GM13977 (cell line): ENCODE results near the gene GRIN2C.

Experiments
- DNase-seq: peaks from one replicate; pipeline ENCODE4 v3.0.0; 2012; ENCODE audit warnings: low spot score
- CTCF ChIP-seq: IDR thresholded peaks from 2 replicates; pipeline ENCODE4 v1.5.1; 2012; ENCODE audit warnings: mild to moderate bottlenecking, control low read depth; ENCODE audit not compliant: insufficient read depth; ENCODE audit errors: extremely low read depth, missing control alignments
- in situ Hi-C: fragments of 300-500 bp; cut with MboI; formaldehyde crosslinking; loops from one replicate; pipeline ENCODE4 v1.12.0; 2022; ENCODE audit warnings: low sequenced_read_pairs, low pct_unique_long_range_greater_than_20kb, mixed read lengths, inconsistent platforms; ENCODE audit not compliant: unreplicated experiment

GRIN2C gene

GRCh38 chr17:74815550-74816370 lies 43.9 kb downstream of the GRIN2C start:
- TF ChIP-seq CTCF: peak; percentile 29
- DNase-seq: no peak

GRCh38 chr17:74815067-74815466 lies 44.6 kb downstream of the GRIN2C start:
- no peak for DNase-seq
- no peak for TF ChIP-seq CTCF
- in situ Hi-C loops: no loop called here

More at GRCh38 chr17:74815550-74816370, 43.9 kb downstream of the GRIN2C start:
- in situ Hi-C loops: no loop called here

GRCh38 chr17:74814453-74814852 lies 45.2 kb downstream of the GRIN2C start:
- DNase-seq: no peak
- in situ Hi-C loops: no loop called here
- no peak for TF ChIP-seq CTCF

- in situ Hi-C loops: no loop called here
- DNase-seq: no peak
These were observed 47.3 kb downstream of the GRIN2C start for GRCh38 chr17:74812109-74813009.

GRCh38 chr17:74810699-74811485 lies 48.8 kb downstream of the GRIN2C start:
- TF ChIP-seq CTCF: no peak
- no peak for DNase-seq
- in situ Hi-C loops: no loop called here

More at GRCh38 chr17:74812109-74813009, 47.3 kb downstream of the GRIN2C start:
- TF ChIP-seq CTCF: no peak
